ENCODE data around the gene AGMO. TPM values are rescaled to one million over a fixed set of nuclear protein-coding genes. Genes with fewer than 3 reads are reported as not detected.
"Not testable (repeated sequence)": the region's sequence is repeated elsewhere in the genome, so short reads cannot be mapped to it uniquely, and the experiment has no call there.

The AGMO gene
- total and polyA plus RNA-seq, 3 donors from 2014 or later: 13.1 to 52.8 (median 46.6) TPM

DNA sequence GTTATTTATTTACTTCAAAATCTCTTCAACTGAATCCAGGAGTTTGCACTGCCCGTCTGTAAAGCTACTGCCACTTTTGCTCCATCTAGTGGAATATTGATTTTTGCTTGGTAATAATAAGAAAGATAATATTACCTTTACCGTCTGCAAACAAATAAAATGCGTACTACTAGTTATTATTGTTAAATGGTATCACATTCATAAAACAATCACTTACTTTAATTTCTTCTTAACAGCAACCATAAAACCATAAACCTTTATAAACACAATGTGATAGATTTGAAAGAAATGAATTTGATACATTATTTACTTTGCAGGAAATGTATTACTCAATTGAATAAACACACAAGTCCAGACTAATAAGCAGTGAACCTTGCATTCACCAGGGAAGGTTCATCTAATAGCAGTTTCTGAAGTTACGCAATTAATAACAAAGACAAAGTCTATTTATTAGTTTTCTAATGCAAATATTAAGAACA is 6.4 kb downstream of the AGMO start:
- TF ChIP-seq CTCF (IDR thresholded peaks at IDR 0.05): peak; percentile 9 to 28 (median 15)
- no peak for TF ChIP-seq POLR2A (IDR thresholded peaks at IDR 0.05)
- H3K27me3 ChIP-seq: no peaks in the 10 kb centered on the region
- H3K4me3 ChIP-seq: no peak overlapping the region
- H3K4me1 ChIP-seq: no peaks in the 10 kb centered on the region
- DNase-seq: peak; percentile 27
- WGBS, 2 donors: 61% methylated on average over 4 of the region's 4 CpGs
- intact Hi-C loops (cut with DNase I; ENCODE audit: low total_unique reads): no loop called here
- H3K27ac ChIP-seq: no peak overlapping the region
- no peaks in the 10 kb centered on the region for H3K9me3 ChIP-seq
- H3K36me3 ChIP-seq (ENCODE audit: low read depth, missing control alignments): no peaks in the 10 kb centered on the region

DNA sequence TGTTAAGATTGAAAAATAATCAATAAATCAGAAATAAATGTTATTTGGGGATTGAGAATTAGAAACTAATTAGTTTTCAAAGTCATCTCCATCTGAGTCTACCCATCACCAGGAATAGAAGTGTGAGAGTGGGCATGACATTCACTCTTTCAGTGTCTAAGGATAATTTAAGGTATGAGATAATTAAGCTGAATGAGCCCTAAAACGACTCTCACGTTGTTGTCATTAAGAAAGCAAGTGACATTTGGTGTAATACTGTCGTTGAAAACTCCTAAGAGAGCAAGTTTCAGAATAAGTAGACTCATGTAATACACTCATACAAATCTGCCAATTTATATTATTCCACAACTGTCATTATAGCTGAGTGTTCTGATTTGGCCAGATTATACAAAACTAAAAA is 7.1 kb downstream of the AGMO start:
- WGBS, 2 donors: 52 to 79% methylated on average over 3 of the region's 3 CpGs
- Histone ChIP-seq H3K27me3 (no peaks in the 10 kb centered on the region), H3K9me3 (no peaks in the 10 kb centered on the region), H3K36me3 (ENCODE audit: low read depth, missing control alignments) (no peaks in the 10 kb centered on the region), H3K27ac (no peak overlapping the region), H3K4me1 (no peaks in the 10 kb centered on the region), H3K4me3 (no peak overlapping the region)
- no peak for DNase-seq
- intact Hi-C loops (cut with DNase I; ENCODE audit: low total_unique reads): no loop called here
- TF ChIP-seq CTCF (IDR thresholded peaks at IDR 0.05) (no peak), POLR2A (IDR thresholded peaks at IDR 0.05) (no peak)

DNA sequence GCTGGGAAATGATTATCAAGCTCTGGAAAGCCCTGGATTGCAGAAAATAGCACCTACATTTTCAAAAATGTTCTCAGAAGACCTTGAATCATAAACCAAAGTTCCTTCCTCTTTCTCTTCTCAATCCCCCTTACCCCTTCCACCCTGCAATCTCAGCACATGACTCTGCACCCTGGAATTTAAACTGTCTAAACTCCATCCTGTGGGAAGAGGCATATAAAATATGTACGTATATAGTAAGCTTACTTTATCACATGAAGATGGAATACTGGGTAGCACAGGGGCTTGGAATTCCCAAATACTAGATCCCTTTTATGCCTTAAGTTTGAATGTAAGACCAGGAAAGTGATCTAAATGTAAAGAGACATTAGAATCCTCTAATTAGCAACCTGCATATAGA is 7.7 kb downstream of the AGMO start:
- Histone ChIP-seq H3K36me3 (ENCODE audit: low read depth, missing control alignments) (no peaks in the 10 kb centered on the region), H3K27ac (no peak overlapping the region), H3K4me3 (no peak overlapping the region), H3K27me3 (no peaks in the 10 kb centered on the region), H3K9me3 (no peaks in the 10 kb centered on the region), H3K4me1 (no peaks in the 10 kb centered on the region)
- 78 to 94% methylated on average over 1 of the region's 1 CpG for WGBS, 2 donors
- TF ChIP-seq CTCF (IDR thresholded peaks at IDR 0.05) (no peak), POLR2A (IDR thresholded peaks at IDR 0.05) (no peak)
- DNase-seq: no peak
- intact Hi-C loops (cut with DNase I; ENCODE audit: low total_unique reads): no loop called here

- H3K4me1 ChIP-seq; intact Hi-C loops (cut with DNase I; ENCODE audit: low total_unique reads); H3K4me3 ChIP-seq; DNase-seq; H3K27me3 ChIP-seq; H3K27ac ChIP-seq; H3K36me3 ChIP-seq (ENCODE audit: low read depth, missing control alignments); H3K9me3 ChIP-seq: not testable (repeated sequence)
- 79 to 93% methylated on average over 22 to 29 of the region's 29 CpGs for WGBS, 2 donors
Observed at GRCh38 chr7:15547320-15547719, 14.5 kb downstream of the AGMO start.

GRCh38 chr7:15546272-15546792 is 15.5 kb downstream of the AGMO start:
- intact Hi-C loops (cut with DNase I; ENCODE audit: low total_unique reads): no loop called here
- no peak for TF ChIP-seq CTCF (IDR thresholded peaks at IDR 0.05)
- 74 to 91% methylated on average over 2 of the region's 2 CpGs for WGBS, 2 donors

More at GRCh38 chr7:15546272-15546792, 15.5 kb downstream of the AGMO start:
- Histone ChIP-seq H3K4me1 (no peaks in the 10 kb centered on the region), H3K9me3 (no peaks in the 10 kb centered on the region), H3K4me3 (no peak overlapping the region), H3K27me3 (no peaks in the 10 kb centered on the region), H3K36me3 (ENCODE audit: low read depth, missing control alignments) (no peaks in the 10 kb centered on the region), H3K27ac (no peak overlapping the region)
- DNase-seq: no peak

All from testis (tissue), 3 donors.